Osteocyte (in vitro differentiated cells): ENCODE data around the gene QRICH2. TPM values are rescaled to one million over a fixed set of nuclear protein-coding genes. Genes with fewer than 3 reads are reported as not detected.
A peak's percentile ranks its signal among the peaks of the same experiment; 100 is the strongest.

Experiments used
- DNase-seq: peaks from one replicate; pipeline ENCODE4 v3.0.0; 2021; ENCODE audit warnings: mixed read lengths; ENCODE audit not compliant: unreplicated experiment; ENCODE audit errors: extremely low spot score
- H3K27ac Mint-ChIP-seq: one replicate; pipeline ENCODE4 v1.8.0; 2021; ENCODE audit warnings: mild to moderate bottlenecking, mixed read lengths; ENCODE audit not compliant: unreplicated experiment
- H3K27me3 Mint-ChIP-seq: one replicate; pipeline ENCODE4 v1.8.0; 2021; ENCODE audit warnings: mixed read lengths; ENCODE audit not compliant: unreplicated experiment
- H3K36me3 Mint-ChIP-seq: one replicate; pipeline ENCODE4 v1.8.0; 2021; ENCODE audit warnings: mixed read lengths; ENCODE audit not compliant: unreplicated experiment
- H3K4me1 Mint-ChIP-seq: one replicate; pipeline ENCODE4 v1.8.0; 2021; ENCODE audit warnings: mixed read lengths; ENCODE audit not compliant: unreplicated experiment
- H3K4me3 Mint-ChIP-seq: one replicate; pipeline ENCODE4 v1.8.0; 2021; ENCODE audit warnings: mild to moderate bottlenecking, moderate library complexity, mixed read lengths; ENCODE audit not compliant: unreplicated experiment
- H3K9me3 Mint-ChIP-seq: one replicate; pipeline ENCODE4 v1.8.0; 2021; ENCODE audit warnings: mixed read lengths; ENCODE audit not compliant: unreplicated experiment
- CTCF ChIP-seq: fragments of 200-600 bp; sonication (generic); IDR thresholded peaks from 2 replicates; pipeline ENCODE4 v1.5.0; 2021; ENCODE audit warnings: antibody characterized with exemption, mild to moderate bottlenecking, moderate library complexity
- total RNA-seq: library from RNA; stranded (reverse); gene quantifications from 2 replicates; pipeline ENCODE4 v1.2.1, GENCODE V29; 2021

Gene QRICH2
- total RNA-seq, 1 donor from 2014 or later = 6.3 TPM

- H3K36me3 Mint-ChIP-seq = no peaks in the 10 kb centered on the region
These were observed 27.4 kb downstream of the QRICH2 start for GRCh38 chr17:76280650-76281049.

GRCh38 chr17:76279742-76280287 lies 28.3 kb downstream of the QRICH2 start:
- Mint-ChIP-seq H3K4me3 (no peak overlapping the region), H3K9me3 (no peaks in the 10 kb centered on the region), H3K36me3 (no peaks in the 10 kb centered on the region), H3K27me3 (no peaks in the 10 kb centered on the region), H3K4me1 (peaks cover 9% of the 10 kb centered on the region), H3K27ac (no peak overlapping the region)
- TF ChIP-seq CTCF = no peak
- no peak for DNase-seq

More at GRCh38 chr17:76280650-76281049, 27.4 kb downstream of the QRICH2 start:
- H3K9me3 Mint-ChIP-seq = no peaks in the 10 kb centered on the region
- DNase-seq = no peak
- peaks cover 9% of the 10 kb centered on the region for H3K4me1 Mint-ChIP-seq
- TF ChIP-seq CTCF = no peak
- H3K27ac Mint-ChIP-seq = no peak overlapping the region
- H3K27me3 Mint-ChIP-seq = no peaks in the 10 kb centered on the region
- no peak overlapping the region for H3K4me3 Mint-ChIP-seq

GRCh38 chr17:76278952-76279741 lies 28.9 kb downstream of the QRICH2 start:
- TF ChIP-seq CTCF = peak; percentile 98
- no peaks in the 10 kb centered on the region for H3K36me3 Mint-ChIP-seq
- DNase-seq = peak; percentile 95
- H3K4me3 Mint-ChIP-seq = no peak overlapping the region
- H3K27me3 Mint-ChIP-seq = no peaks in the 10 kb centered on the region
- no peak overlapping the region for H3K27ac Mint-ChIP-seq
- peaks cover 9% of the 10 kb centered on the region for H3K4me1 Mint-ChIP-seq
- H3K9me3 Mint-ChIP-seq = no peaks in the 10 kb centered on the region

GRCh38 chr17:76278268-76278908 lies 29.7 kb downstream of the QRICH2 start:
- DNase-seq = no peak
- Mint-ChIP-seq H3K4me1 (peaks cover 9% of the 10 kb centered on the region), H3K27ac (no peak overlapping the region), H3K9me3 (no peaks in the 10 kb centered on the region), H3K27me3 (no peaks in the 10 kb centered on the region), H3K36me3 (no peaks in the 10 kb centered on the region), H3K4me3 (no peak overlapping the region)
- no peak for TF ChIP-seq CTCF
